ENCODE measurements around the gene SRPK2.
"Not testable (repeated sequence)": the region's sequence is repeated elsewhere in the genome, so short reads cannot be mapped to it uniquely, and the experiment has no call there.

Gene SRPK2

DNA sequence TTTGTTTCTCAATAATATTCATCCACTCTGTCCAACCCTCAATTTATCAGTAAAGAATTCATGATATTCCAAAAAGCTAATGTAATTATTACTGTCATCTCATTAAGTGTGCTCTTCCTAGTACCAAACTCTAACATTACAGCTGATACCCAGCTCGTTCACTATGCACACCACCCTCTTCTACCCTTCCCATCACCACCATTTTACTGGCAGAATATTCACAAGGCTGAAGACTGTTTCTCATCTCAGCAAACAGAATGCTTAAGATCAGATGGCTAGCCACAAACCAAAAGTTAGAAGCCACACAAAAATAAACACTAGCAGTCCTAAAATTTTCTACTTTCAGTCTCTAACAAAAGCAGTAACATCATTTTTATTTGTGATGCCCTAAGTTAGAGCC, 121.5 kb downstream of the SRPK2 start:
- no peak for DNase-seq (ENCODE audit: low read depth)

DNA sequence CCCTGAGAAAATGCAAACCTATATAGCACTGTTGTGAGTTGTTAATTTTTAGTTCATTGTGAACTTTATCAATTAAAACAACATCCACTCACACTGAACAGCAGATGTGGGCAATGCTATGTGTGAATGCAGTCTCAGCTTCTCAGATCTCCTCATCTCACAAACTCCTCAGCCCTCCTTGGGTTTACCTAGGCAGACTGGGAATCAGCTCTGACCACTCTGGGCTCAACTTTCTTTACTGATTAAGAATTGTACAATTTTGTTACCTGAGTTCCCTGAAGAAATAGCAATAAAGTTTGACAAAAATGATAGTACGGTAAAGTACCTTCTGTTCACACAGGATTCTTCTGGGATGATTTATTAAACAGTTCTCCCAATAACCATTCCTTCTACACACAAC, 124.0 kb downstream of the SRPK2 start:
- DNase-seq (ENCODE audit: low read depth), result no peak

DNA sequence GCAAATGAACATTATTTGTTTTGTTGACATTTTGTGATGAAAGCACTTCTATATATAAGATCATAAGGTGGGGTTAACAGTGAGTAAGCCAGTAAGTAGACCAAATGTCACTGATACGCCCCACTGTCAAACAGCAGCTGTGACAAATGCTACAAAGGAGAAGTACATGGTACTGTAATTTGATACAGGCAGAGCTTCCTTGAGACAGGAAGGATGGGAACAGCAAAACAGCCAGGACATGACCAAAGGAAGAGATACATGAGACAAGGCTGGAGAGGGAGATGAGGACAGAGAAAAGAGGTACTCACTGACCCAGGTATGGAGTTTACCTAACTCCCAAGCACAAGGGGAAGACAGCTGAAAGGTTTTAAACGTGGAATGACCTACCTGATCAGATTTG, 127.0 kb downstream of the SRPK2 start:
- DNase-seq (ENCODE audit: low read depth), result no peak

DNA sequence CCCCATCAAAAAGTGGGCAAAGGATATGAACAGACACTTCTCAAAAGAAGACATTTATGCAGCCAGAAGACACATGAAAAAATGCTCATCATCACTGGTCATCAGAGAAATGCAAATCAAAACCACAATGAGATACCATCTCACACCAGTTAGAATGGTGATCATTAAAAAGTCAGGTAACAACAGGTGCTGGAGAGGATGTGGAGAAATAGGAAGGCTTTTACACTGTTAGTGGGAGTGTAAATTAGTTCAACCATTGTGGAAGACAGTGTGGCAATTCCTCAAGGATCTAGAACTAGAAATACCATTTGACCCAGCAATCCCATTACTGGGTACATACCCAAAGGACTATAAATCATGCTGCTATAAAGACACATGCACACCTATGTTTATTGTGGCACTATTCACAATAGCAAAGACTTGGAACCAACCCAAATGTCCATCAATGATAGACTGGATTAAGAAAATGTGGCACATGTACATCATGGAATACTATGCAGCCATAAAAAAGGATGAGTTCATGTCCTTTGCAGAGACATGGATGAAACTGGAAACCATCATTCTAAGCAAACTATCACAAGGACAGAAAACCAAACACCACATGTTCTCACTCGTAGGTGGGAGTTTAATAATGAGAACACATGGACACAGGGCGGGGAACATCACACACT, 128.4 kb downstream of the SRPK2 start:
- DNase-seq (ENCODE audit: low read depth), result not testable (repeated sequence)

DNA sequence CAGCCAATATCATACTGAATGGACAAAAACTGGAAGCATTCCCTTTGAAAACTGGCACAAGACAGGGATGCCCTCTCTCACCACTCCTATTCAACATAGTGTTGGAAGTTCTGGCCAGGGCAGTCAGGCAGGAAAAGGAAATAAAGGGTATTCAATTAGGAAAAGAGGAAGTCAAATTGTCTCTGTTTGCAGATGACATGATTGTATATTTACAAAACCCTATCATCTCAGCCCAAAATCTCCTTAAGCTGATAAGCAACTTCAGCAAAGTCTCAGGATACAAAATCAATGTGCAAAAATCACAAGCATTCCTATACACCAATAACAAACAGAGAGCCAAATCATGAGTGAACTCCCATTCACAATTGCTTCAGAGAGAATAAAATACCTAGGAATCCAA, 129.8 kb downstream of the SRPK2 start:
- not testable (repeated sequence) for DNase-seq (ENCODE audit: low read depth)

DNA sequence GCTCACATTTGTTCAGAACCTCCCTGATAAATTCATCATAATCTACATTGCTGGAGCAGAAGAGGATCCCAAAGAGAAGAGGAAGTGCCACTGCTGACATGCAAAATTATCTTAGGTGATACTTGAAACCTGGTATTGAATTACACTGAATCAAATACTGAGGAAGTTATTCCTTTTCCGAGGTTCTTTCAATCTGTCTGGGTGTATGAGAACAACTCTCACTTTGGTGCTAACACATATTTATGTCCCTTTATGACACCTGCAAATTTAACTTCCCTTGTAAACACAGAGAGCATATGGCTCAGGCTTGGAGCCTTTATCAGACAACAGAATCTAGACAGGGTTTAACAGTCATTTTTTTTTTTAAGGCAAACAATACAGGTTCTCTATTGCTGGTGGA, 131.4 kb downstream of the SRPK2 start:
- DNase-seq (ENCODE audit: low read depth), result no peak

DNA sequence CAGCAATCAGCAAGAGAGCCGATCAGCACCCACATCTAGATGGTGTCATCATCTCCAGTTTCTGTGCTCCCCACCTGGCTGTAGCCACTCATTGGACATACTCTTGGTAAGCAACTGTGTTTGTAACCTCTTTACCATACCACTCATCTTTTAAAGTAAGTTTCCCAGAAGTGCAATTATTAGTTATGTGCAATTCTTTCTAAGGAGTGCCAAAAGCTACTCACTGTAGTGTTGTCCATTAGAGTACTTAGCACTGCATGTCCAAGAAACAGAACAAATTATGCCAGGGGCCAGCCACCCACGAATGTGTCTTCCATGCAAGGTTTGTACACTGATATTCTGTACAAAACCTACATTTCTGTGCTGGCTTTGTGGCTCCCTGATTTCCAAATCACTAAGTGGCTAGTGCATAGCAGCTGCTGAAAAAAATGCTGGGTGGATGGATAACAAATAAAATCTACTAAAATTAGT, 131.9 kb downstream of the SRPK2 start:
- no peak for DNase-seq (ENCODE audit: low read depth)

DNA sequence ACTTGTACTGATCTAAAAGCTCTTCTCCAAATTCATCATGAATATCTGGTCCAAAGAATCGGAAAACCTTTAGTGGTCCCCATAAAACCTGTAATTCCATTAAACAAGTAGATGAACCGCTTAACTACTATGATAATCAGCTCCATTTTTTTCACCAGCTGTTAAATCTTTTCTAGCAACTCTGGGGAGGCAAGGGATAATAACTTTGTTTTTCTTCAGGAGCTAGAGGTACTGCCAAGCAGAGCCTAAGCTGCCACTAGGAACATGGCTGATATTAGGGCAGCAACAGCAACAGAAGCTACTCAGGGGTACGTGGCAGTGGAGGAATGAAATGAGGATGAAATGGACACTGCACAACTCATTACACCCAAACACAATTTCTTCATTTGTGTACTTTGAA, 138.0 kb downstream of the SRPK2 start:
- no peak for DNase-seq (ENCODE audit: low read depth)

DNA sequence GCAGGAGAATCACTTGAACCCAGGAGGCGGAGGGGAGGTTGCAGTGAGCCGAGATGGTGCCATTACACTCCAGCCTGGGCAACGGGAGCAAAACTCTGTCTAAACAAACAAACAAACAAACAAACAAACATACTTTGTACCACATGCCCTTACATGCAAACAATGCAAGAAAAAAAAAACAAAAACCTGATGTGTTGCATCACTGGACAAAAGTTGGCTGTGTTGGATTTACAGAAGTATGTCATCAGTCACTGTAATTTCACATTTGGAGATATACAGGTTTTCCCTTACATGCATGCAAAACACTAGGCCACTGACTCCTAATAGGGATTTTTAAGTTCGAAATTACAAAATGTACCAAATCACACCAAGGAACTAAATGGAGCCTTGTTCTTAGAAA, 138.5 kb downstream of the SRPK2 start:
- DNase-seq (ENCODE audit: low read depth), result no peak

DNA sequence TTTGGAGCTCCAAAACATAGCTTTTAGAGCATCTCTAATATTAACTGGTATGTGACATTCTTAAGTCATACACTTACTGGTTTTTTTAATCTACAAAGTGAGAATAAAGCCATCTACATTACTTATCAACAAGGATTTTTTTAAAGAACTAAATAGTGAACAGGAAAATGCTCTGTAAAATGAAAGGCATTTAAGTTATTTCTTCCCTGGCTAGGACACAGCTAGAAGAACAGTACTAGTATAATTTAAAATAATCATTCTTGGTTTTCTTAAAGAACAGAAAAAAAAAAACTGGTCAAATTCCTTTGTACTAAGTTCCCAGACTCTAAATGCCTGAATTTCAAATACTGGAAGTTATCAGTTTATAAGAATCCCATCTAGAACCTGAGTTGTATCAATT, 139.5 kb downstream of the SRPK2 start:
- DNase-seq (ENCODE audit: low read depth), result no peak

DNA sequence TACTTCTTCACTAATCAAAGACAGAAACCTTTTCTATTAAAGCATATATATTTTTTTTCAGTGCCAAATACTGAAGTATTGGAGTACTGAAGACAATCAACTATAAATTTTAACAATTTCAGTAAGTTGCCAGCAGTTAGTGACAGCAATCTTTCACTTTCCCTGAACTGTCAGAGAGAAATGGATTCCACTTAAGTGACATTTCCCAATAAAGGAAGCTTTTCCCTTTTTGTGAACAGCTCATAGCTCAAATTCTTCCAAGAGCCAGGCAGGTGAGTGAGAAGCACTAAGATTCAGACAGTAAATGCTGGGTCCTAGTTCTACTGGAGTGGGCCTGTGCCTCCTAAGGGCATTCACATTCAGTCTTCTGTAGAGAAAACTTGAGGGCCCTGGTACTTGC, 142.0 kb downstream of the SRPK2 start:
- no peak for DNase-seq (ENCODE audit: low read depth)

DNA sequence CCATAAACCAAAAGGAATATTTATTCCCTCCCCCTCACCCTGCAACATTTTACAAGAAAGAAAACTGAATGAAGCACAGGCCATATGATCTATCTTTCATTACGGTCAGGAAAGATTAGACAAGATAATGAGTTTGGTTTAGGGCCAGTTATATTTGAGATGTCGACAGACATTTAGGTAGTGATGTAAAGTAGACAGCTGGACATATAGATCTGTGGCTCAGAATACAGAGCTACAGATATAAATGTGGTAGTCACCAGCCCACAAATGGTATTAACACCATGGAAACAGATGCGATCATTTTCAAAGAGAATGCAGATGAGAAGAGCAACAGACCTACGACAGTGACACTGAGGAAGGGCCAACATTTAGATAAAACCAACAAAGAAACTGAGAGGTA, 142.5 kb downstream of the SRPK2 start:
- no peak for DNase-seq (ENCODE audit: low read depth)

DNA sequence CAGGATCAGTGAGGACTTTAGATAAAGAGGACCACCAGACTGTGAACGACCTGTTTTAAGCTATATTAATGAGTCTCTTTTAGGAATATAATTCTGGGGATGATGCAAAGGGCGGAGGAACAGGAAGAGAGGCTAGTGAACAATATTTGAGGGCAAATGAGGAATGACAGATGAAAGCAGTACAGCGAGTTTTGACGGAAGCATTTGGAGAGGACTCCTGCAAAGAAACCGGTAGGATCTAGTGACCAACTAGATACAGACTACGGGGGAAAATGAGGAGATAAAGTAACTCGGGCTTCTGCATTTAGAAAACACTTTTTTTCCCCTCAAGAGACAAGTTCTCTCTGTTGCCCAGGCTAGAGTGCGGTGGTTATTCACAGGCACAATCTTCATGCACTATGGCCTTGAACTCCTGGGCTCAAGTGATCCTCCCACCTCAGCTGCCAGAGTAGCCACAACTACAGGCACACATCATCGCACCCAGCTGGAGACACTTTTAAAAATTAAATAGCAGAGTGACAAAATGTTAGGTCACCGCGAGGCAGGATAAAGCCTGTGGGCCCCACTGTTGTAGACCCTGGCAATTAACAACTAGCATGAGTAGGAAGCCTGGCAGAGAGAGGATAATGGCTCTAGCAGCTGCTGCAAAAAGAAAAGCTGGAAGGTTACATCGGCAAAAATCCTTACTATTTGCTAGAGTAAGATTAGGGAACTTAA, 143.2 kb downstream of the SRPK2 start:
- DNase-seq (ENCODE audit: low read depth), result no peak

DNA sequence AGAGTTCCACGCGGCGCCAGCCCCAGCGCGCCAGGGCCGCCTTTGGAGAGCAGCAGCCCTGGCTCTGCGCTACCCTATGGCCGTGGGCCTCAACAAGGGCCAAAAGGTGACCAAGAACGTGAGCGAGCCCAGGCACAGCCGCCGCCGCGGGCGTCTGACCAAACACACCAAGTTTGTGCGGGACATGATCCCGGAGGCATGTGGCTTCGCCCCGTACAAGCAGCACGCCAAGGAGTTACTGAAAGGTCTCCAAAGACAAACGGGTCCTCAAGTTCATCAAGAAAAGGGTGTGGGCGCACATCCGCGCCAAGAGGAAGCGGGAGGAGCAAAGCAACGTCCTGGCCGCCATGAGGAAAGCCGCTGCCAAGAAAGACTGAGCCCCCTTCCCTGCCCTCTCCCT, 144.1 kb downstream of the SRPK2 start:
- no peak for DNase-seq (ENCODE audit: low read depth)

DNA sequence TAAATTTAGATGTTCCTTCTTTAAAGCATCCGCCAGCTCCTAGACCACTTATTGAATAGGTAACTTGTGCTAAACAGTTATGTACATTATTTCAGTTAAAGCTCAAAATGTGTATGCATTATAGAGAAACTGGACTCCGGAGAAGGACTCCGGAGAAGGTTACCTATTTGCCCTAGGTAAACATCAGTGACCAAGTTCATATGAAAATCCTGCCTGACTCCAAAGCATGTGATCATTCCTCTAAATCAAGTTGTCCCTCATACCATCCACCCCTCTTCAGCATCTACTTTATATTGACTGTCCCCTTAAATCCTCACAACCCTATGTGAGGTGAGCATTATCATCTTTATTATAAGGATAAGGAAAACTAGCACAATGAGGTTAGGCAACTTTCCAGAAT, 147.5 kb downstream of the SRPK2 start:
- DNase-seq (ENCODE audit: low read depth), result no peak

DNA sequence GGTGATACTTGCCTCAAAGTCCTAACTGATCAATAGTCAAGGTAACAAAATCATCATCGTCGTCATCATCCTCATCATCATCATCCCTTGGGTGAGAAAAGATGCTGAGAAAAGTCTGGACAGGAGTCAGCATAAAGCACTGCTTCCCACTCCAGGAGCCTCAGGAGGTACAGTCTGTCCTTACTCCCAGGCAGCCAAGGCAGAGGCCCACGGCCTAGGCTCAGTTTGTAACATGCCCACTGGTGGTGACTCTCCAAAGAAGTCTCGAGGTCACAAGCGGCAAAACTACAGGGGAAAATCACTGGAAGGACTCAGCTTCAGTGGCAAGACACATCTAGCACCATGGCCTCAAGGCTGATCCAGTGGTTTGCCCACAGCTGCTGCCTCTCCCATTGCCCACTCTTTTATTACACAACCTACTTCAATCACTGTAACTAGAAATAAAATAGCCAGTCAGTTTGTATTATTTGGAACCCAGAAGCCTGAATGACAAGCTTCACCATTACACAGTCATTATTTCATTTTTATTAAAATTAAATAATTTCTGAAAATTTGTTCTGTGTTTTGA, 150.4 kb downstream of the SRPK2 start:
- DNase-seq (ENCODE audit: low read depth), result no peak

DNA sequence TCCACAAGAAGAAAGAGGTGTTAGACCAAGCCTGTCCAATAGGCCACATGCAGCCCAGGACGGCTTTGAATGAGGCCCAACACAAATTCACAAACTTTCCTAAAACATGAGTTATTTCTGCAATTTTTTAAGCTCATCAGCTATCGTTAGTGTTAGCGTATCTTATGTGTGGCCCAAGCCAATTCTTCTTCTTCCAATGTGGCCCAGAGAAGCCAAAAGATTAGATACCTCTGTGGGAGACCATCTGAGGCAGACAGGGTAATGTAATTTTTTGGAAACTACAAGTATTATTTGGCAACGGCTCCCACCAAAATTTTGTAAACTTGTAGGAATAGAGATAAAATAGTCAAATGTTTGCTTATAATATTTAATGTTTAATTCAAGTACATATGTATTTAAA, 153.8 kb downstream of the SRPK2 start:
- no peak for DNase-seq (ENCODE audit: low read depth)

DNA sequence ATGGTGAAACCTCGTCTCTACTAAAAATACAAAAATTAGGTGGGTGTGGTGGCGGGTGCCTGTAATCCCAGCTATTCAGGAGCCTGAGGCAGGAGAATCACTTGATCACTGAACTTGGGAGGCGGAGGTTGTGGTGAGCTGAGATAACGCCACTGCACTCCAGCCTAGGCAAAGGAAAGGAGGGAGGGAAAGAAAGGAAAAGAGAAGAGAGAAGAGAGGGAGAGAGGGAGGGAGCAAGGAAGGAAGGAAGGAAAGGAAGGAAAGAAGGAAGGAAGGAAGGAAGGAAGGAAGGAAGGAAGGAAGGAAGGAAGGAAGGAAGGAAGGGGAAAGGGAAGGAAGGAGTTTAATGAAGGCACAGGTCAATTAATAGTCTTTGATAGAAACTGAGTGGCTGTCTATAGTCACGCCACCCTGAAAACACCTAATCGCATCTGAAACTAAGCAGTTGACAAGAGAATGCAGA, 155.9 kb downstream of the SRPK2 start:
- DNase-seq (ENCODE audit: low read depth), result not testable (repeated sequence)

DNA sequence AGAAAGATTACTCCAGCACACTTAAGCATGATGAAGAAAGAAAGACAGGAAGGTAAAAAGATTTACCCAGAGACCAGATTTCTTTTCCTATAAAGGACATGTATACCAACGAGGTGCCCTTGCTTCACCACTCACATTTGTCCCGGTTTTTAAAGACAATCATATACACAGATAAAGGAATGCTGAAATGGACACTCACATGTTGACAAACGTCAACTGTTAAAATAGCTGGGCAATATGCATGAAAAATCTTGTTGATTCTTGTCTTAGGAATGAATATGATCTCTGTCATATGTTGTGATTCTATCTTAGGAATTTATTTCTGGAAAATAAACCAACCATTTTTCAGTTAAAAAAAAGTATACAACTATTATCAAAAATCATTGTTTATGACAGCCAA, 158.2 kb downstream of the SRPK2 start:
- no peak for DNase-seq (ENCODE audit: low read depth)

DNA sequence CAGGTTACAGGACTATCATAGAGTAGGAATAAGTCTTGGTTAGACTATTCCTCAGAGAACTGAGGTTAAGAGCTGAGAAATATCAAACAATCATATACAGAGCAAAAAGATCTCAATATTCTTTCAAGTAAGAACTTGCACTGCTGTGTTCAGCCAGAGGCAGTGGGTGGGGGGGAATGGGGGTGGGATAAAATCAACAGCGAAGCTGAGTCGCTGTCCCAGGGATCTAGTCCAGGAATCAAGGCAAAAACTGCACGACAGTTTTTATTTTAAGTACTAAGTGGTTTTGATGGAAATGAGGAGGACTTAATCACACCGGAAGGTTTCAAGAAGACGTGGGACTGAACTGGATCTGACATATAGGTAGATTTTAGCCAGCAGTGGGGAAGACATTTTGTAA, 159.1 kb downstream of the SRPK2 start:
- no peak for DNase-seq (ENCODE audit: low read depth)

DNA sequence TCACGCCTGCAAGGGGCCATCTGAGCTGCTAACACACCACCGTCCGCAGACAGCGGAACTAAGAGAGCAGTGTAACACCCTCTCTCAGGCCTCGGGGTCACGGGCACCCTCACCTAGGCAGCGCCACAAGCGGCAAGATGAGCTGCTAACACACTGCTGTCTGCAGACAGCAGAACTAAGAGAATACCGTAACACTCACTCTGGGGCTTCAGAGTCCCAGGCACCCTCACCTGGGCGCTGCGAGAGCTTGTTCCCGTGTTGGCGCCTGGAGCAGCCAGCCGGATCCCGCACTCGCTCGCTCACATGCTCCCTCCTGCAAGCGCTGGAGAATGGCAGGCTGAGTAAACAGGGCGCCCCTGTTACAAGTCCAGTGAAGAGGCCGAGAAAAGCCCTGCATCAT, 160.2 kb downstream of the SRPK2 start:
- DNase-seq (ENCODE audit: low read depth), result no peak

DNA sequence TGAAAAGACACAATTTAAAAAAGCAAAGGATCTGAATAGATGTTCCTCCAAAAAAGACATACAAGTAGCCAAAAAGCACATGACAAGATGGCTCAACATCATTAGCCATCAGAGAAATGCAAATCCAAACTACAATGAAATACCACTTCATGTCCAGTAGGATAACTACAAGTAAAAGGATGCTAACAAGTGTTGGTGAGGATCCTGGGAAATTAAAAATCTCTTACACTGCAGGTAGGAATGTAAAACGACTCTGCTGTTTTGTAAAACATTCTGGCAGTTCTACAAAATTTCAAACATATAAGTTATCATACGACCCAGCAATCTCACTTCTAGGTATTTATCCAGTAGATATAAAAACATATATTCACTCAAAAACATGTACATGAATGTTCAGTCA, 161.3 kb downstream of the SRPK2 start:
- no peak for DNase-seq (ENCODE audit: low read depth)

DNA sequence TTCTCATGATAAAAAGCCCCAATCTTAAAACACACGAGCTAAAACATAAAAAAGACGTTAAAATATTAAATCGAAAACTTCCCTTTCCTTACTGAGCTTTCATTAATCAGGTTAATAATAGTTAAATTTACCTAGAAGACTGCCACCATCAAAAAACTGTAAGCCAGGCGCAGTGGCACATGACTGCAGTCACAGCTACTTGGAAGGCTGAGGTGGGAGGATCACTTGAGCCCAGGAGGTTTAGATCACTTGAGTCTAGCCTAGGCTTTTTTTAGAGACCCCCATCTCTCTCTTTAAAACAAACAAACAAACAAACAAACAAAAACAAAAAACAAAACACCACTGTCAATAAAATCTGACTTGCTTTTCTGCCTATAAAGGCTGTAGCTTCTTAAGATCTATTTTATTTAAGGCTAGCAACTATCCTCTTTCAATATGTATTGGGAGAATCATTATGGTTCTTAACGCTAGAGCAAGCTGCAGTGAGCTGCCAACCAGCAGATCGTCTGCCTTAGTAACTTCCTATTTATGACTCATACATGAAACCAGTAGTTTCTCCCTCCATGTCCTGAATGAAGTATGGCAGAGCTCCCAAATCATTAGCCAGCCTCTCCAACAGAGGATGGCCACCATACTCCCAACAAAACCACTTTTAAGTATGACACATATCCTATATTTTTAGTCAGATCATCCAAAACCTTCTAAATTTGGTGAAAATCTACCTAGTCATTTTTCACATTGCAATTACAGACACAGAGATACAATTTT, 163.7 kb downstream of the SRPK2 start:
- DNase-seq (ENCODE audit: low read depth), result no peak
